HEK293 (cell line): ENCODE data around the gene PSORS1C2.

Experiments used
- ATF2 ChIP-seq: fragments of 450-650 bp; formaldehyde crosslinking; IDR thresholded peaks from 2 replicates; pipeline ENCODE4 v1.5.1; 2016; ENCODE audit warnings: missing biosample characterization, missing genetic modification characterization, low read depth
- REST ChIP-seq: fragments of 450-650 bp; formaldehyde crosslinking; IDR thresholded peaks from 2 replicates; pipeline ENCODE4 v1.5.1; 2016; ENCODE audit warnings: missing biosample characterization, missing genetic modification characterization
- ZNF121 ChIP-seq: fragments of 450-650 bp; formaldehyde crosslinking; IDR thresholded peaks from 2 replicates; pipeline ENCODE4 v1.5.1; 2016; ENCODE audit warnings: missing biosample characterization, missing genetic modification characterization
- ZNF341 ChIP-seq: fragments of 450-650 bp; formaldehyde crosslinking; IDR thresholded peaks from 2 replicates; pipeline ENCODE4; 2016; ENCODE audit warnings: low read depth, missing biosample characterization, missing genetic modification characterization
- ZNF362 ChIP-seq: fragments of 450-650 bp; formaldehyde crosslinking; IDR thresholded peaks from 2 replicates; pipeline ENCODE4 v1.5.1; 2016; ENCODE audit warnings: missing biosample characterization, missing genetic modification characterization
- ZNF548 ChIP-seq: fragments of 450-650 bp; formaldehyde crosslinking; IDR thresholded peaks from 2 replicates; pipeline ENCODE4 v1.5.1; 2016; ENCODE audit warnings: missing biosample characterization, missing genetic modification characterization
- TF ChIP-seq, protein P1 (sequence below): fragments of 450-650 bp; formaldehyde crosslinking; IDR thresholded peaks from 2 replicates; pipeline ENCODE4 v1.5.1; 2016; ENCODE audit warnings: missing biosample characterization, missing genetic modification characterization

DNA sequence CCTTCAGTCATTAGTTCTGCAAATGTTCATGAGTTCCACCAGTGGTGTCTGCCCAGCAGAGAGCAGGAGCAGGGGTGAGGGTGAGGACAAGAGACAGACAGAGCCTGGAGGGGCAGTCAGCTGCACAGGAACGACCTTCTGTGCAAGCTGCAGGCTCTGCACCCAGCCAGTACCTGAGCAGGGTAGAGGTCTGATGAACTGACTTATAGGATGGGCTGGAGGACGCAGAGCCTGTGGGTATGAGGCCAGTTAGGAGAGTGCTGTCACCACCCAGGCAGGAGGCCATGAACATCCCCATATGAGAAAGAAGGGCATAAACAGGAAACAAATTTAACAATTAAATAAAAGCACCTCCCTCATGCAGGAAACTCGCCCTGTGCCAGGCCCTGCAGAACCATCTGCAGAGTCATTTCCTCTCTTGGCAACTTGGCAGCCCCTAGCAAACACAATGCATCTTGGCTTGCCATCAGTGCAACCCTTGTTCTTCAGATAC lies 44.4 kb downstream of the PSORS1C2 start:
- TF ChIP-seq ZNF548 (tag by site-specific recombination) (no peak), ZNF121 (tag by site-specific recombination) (no peak), ZNF362 (tag by site-specific recombination) (no peak), ATF2 (tag by site-specific recombination) (no peak), REST (tag by site-specific recombination) (no peak), ZNF341 (tag by site-specific recombination) (no peak)
- TF ChIP-seq, protein P1, sequence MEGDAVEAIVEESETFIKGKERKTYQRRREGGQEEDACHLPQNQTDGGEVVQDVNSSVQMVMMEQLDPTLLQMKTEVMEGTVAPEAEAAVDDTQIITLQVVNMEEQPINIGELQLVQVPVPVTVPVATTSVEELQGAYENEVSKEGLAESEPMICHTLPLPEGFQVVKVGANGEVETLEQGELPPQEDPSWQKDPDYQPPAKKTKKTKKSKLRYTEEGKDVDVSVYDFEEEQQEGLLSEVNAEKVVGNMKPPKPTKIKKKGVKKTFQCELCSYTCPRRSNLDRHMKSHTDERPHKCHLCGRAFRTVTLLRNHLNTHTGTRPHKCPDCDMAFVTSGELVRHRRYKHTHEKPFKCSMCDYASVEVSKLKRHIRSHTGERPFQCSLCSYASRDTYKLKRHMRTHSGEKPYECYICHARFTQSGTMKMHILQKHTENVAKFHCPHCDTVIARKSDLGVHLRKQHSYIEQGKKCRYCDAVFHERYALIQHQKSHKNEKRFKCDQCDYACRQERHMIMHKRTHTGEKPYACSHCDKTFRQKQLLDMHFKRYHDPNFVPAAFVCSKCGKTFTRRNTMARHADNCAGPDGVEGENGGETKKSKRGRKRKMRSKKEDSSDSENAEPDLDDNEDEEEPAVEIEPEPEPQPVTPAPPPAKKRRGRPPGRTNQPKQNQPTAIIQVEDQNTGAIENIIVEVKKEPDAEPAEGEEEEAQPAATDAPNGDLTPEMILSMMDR: no peak
